ENCODE measurements around the gene HCK. TPM values are rescaled to one million over a fixed set of nuclear protein-coding genes. Genes with fewer than 3 reads are reported as not detected.

The HCK gene
- total RNA-seq, 1 experiment from 2014 or later = 0.17 TPM

- no peak overlapping the region for H3K27ac ChIP-seq (ENCODE audit: low read depth, low read length)
- H3K4me2 ChIP-seq (ENCODE audit: low read length) = peak overlapping the region; percentile 86
- ChIA-PET RAD21 (ENCODE audit: low non-redundant PET in 1 of 2, low total read pairs in 2 of 2, uncharacterized antibody in 2 of 2, unreplicated experiment in 2 of 2) (no interaction called here), POLR2A (no interaction called here), CTCF (no interaction called here)
- no peaks in the 10 kb centered on the region for H3K9me3 ChIP-seq (ENCODE audit: control insufficient read depth in 1 of 2, insufficient read depth in 1 of 2, low read depth in 1 of 2, low read length in 2 of 2)
- no peak overlapping the region for H2AFZ ChIP-seq (ENCODE audit: low read depth, low read length, poor library complexity, severe bottlenecking)
- peak overlapping the region; percentile 95 for H3K9ac ChIP-seq (ENCODE audit: low read length)
- TF ChIP-seq ATF3 (IDR thresholded peaks at IDR 0.05) (no peak), ZFX (IDR thresholded peaks at IDR 0.05) (no peak), CBX3 (IDR thresholded peaks at IDR 0.05; ENCODE audit: low read depth) (no peak), FOSL1 (IDR thresholded peaks at IDR 0.05; ENCODE audit: low read depth) (no peak), EGR1 (IDR thresholded peaks at IDR 0.05; ENCODE audit: low read depth) (no peak)
- H3K4me1 ChIP-seq (ENCODE audit: control insufficient read depth in 1 of 2, insufficient read depth in 2 of 2, low read length in 2 of 2) = peaks cover 6 to 17% of the 10 kb centered on the region in 2 experiments
- H3K4me3 ChIP-seq (replicated peaks in 1 of 2; ENCODE audit: low read depth in 1 of 2, low read length in 2 of 2) = peak overlapping the region in 1 of 2 experiments; percentile 90; a peak in 2 of 4 replicates
- no peaks in the 10 kb centered on the region for H3K27me3 ChIP-seq (ENCODE audit: insufficient read depth, low read length)
- TSS peak; percentile 50 for BruUV-seq (replicated peaks)
- DNase-seq (ENCODE audit: low read depth, low spot score) (no peak), ATAC-seq (no peak)
- H3K79me2 ChIP-seq (ENCODE audit: insufficient read depth, low read length) = peaks cover 67% of the 10 kb centered on the region
- intact Hi-C loops (cut with micrococcal nuclease) = no loop called here
- peaks cover 7 to 8% of the 10 kb centered on the region in 2 experiments; a peak in 2 of 4 replicates for H3K36me3 ChIP-seq (ENCODE audit: control insufficient read depth in 1 of 2, insufficient read depth in 2 of 2, low read length in 2 of 2)
- H3K9me2 ChIP-seq (ENCODE audit: insufficient read depth) = no peaks in the 10 kb centered on the region
- H4K20me1 ChIP-seq (ENCODE audit: insufficient read depth) = peaks cover 6% of the 10 kb centered on the region; the same call in 1 of the 2 replicates
Measured at GRCh38 chr20:32111156-32111686, 59.2 kb downstream of the HCK start.

DNA sequence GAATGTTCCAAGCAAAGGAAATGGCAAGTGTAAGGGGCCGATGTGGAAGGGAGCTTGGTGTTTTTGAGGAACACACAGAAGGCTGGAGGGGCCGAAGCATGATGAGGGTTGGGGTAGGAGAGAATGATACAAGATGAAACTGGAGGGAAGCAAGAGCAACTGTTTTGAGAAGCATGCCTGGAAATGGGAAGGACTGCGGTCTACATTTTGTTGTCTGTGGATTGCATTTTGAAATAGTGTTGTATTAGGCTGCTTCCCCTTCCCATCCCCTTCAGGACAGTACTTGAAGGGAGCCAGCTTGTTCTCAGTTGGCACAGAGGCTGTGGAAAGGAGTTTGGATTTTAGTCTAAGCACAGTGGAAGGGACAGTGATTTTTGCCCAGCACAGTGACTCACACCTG lies 59.7 kb downstream of the HCK start:
- H3K4me2 ChIP-seq (ENCODE audit: low read length) = no peak overlapping the region
- BruUV-seq (replicated peaks) = no TSS peak
- RAD21 ChIA-PET (ENCODE audit: low non-redundant PET in 1 of 2, low total read pairs in 2 of 2, uncharacterized antibody in 2 of 2, unreplicated experiment in 2 of 2) = no interaction called here

More for the DNA sequence above, 59.7 kb downstream of the HCK start:
- peaks cover 72% of the 10 kb centered on the region for H3K79me2 ChIP-seq (ENCODE audit: insufficient read depth, low read length)
- ATAC-seq (no peak), DNase-seq (ENCODE audit: low read depth, low spot score) (no peak)
- ChIA-PET CTCF (no interaction called here), POLR2A (no interaction called here)
- no peak overlapping the region for H3K4me3 ChIP-seq (replicated peaks in 1 of 2; ENCODE audit: low read depth in 1 of 2, low read length in 2 of 2)
- no peak overlapping the region for H3K9ac ChIP-seq (ENCODE audit: low read length)
- no peaks in the 10 kb centered on the region for H3K9me3 ChIP-seq (ENCODE audit: control insufficient read depth in 1 of 2, insufficient read depth in 1 of 2, low read depth in 1 of 2, low read length in 2 of 2)
- H2AFZ ChIP-seq (ENCODE audit: low read depth, low read length, poor library complexity, severe bottlenecking) = no peak overlapping the region
- TF ChIP-seq RAD21 (IDR thresholded peaks at IDR 0.05; ENCODE audit: low read depth) (no peak), POLR2AphosphoS5 (IDR thresholded peaks at IDR 0.05; ENCODE audit: low read depth, low read length) (no peak), CBX3 (IDR thresholded peaks at IDR 0.05; ENCODE audit: low read depth) (no peak), EZH2 (IDR thresholded peaks at IDR 0.05) (no peak), ELF1 (IDR thresholded peaks at IDR 0.05; ENCODE audit: borderline replicate concordance, low read depth) (no peak), ZFX (IDR thresholded peaks at IDR 0.05) (no peak), JUND (IDR thresholded peaks at IDR 0.05) (no peak), EZH2phosphoT487 (IDR thresholded peaks at IDR 0.05; ENCODE audit: borderline replicate concordance) (no peak), SP1 (IDR thresholded peaks at IDR 0.05; ENCODE audit: low read depth) (no peak), ZNF274 (IDR thresholded peaks at IDR 0.05; ENCODE audit: low read depth, low read length) (no peak), POLR2A (IDR thresholded peaks at IDR 0.05; ENCODE audit: borderline replicate concordance, extremely low read depth, insufficient read depth, insufficient read length) (no peak), YY1 (IDR thresholded peaks at IDR 0.05; ENCODE audit: extremely low read depth, insufficient replicate concordance, low read depth, low read length) (no peak), SRF (IDR thresholded peaks at IDR 0.05; ENCODE audit: low read depth) (no peak), TCF7L2 (IDR thresholded peaks at IDR 0.05; ENCODE audit: borderline replicate concordance, extremely low read depth, insufficient read depth, insufficient read length) (no peak), CTCF (IDR thresholded peaks at IDR 0.05 in 2 of 3, conservative IDR thresholded peaks at IDR 0.05 in 1 of 3; ENCODE audit: borderline replicate concordance in 1 of 3, insufficient read depth in 1 of 3, low read depth in 2 of 3, low read length in 2 of 3) (no peak), ATF3 (IDR thresholded peaks at IDR 0.05) (no peak)
- TF ChIP-seq, protein P1, sequence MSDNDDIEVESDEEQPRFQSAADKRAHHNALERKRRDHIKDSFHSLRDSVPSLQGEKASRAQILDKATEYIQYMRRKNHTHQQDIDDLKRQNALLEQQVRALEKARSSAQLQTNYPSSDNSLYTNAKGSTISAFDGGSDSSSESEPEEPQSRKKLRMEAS (IDR thresholded peaks at IDR 0.05) = no peak
- no peak overlapping the region for H3K27ac ChIP-seq (ENCODE audit: low read depth, low read length)
- peaks cover 6% of the 10 kb centered on the region; the same call in 1 of the 2 replicates for H4K20me1 ChIP-seq (ENCODE audit: insufficient read depth)
- no peaks in the 10 kb centered on the region for H3K27me3 ChIP-seq (ENCODE audit: insufficient read depth, low read length)
- H3K36me3 ChIP-seq (ENCODE audit: control insufficient read depth in 1 of 2, insufficient read depth in 2 of 2, low read length in 2 of 2) = peaks cover 8 to 10% of the 10 kb centered on the region in 2 experiments; a peak in 2 of 4 replicates
- intact Hi-C loops (cut with micrococcal nuclease) = no loop called here
- H3K4me1 ChIP-seq (ENCODE audit: control insufficient read depth in 1 of 2, insufficient read depth in 2 of 2, low read length in 2 of 2) = peaks cover 6 to 17% of the 10 kb centered on the region in 2 experiments
- no peaks in the 10 kb centered on the region for H3K9me2 ChIP-seq (ENCODE audit: insufficient read depth)
